Measurements from ENCODE around the gene ATP6V0E2.
A peak's percentile ranks its signal among the peaks of the same experiment; 100 is the strongest.
"Not testable (repeated sequence)": the region's sequence is repeated elsewhere in the genome, so short reads cannot be mapped to it uniquely, and the experiment has no call there.

The ATP6V0E2 gene

GRCh38 chr7:149873074-149873969 lies at the start of gene ATP6V0E2:
ATP6V0E2 (plus strand) TSS chr7:149873969; CDS start chr7:149874066, 97 bp downstream.
- DNase-seq, result peak; percentile 98

DNA sequence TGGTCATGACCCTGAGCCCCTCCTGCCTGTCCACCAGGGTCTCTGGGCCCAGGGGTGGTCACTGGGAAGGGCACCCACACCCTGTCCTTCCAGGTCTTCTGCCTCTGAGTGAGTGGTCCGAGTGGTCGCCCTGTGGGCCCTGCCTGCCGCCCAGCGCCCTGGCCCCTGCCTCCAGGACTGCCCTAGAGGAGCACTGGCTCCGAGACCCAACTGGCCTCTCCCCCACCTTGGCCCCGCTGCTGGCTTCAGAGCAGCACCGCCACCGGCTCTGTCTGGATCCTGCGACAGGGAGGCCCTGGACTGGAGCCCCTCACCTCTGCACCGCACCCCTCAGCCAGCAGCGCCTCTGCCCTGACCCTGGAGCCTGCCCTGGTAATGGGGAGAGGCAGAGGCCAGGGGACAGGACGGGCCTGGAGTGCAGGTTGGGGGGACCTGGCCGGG lies 49.4 kb upstream of the ATP6V0E2 start:
- no peak for DNase-seq

DNA sequence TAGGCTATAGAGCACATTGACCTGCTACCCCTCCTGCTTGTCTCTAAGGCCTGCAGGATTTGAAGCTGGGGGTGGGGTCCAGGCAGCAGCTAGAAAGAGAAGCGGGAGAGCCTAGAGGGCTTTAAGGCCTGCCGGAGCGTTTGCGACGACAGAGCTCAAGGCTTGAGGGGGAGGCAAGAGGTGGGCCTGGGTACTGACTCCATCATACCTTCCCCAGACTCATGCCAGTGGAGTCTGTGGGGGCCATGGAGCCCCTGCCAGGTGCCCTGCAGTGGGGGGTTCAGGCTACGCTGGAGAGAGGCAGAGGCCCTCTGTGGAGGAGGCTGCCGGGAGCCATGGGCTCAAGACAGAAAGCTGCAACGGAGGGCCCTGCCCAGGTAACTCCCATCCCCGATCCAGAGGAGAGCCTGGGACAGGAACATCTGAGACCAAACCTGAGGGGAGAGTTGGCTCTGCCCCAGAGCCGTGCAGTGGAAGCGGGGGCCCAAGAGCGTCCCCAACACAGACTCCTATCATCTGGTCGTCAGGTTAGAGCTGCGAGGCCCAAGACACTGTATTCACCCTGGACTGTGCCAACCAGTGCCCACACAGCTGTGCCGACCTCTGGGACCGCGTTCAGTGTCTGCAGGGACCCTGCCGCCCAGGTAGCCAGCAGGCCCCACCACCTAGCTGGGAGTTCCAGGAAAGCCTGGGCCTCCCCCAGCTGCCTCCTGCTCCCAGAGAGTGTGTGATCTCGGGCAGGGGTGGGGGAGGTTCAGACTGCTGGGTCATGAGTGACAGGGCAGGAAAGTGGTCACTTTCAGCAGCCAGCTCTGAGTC lies 48.8 kb upstream of the ATP6V0E2 start:
- DNase-seq, result no peak

DNA sequence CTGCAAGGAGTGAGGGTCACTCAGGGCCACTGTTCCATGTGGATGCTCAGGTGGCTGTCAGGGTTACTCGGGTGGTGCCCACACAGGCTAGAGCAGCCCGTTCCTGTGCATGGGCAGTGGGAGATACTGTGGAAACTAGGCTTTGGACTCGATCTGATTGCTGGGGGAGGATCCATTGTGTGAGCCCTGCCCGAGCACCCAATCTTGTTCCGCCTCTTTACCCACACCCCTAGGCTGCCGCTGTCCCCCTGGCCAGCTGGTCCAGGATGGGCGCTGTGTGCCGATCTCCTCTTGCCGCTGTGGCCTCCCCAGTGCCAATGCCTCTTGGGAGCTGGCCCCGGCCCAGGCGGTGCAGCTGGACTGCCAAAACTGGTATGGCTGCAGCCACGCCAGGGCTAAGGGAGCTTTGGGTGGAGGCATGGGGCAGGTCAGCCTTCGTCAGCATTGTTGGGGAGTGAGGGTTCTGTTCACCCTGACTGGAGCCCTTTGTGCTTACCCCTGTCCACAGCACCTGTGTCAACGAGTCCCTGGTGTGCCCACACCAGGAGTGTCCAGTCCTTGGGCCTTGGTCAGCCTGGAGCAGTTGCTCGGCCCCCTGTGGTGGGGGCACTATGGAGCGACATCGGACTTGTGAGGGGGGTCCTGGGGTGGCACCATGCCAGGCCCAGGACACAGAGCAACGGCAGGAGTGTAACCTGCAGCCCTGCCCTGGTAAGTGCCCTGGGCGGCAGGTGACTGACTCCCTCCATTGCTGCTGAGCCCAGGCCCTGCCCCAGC lies 48.0 kb upstream of the ATP6V0E2 start:
- no peak for DNase-seq

DNA sequence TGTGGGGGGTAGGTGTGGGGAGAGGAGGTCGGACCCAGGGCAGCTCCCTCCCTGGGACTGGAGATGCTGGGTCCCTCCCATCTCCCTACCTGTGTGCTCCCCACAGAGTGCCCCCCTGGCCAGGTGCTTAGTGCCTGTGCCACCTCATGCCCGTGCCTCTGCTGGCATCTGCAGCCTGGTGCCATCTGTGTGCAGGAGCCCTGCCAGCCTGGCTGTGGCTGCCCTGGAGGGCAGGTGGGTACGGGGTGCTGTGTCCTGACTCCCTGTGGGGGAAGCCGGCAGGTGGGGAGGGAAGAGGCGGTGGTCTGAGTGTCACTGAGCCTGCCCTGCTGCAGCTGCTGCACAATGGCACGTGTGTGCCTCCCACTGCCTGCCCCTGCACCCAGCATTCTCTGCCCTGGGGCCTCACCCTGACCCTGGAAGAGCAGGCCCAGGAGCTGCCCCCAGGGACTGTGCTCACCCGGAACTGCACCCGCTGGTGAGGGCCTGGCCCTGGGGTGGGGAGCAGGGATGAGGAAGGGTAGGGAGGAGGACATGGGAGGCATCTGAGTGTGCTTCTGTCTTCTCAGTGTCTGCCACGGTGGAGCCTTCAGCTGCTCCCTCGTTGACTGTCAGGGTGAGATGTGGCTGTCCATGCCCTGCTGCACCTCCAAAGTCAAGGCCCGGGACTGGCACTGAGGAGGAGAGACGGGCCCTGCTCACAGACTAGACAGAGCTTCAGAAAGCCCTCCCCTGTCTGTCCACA lies 47.3 kb upstream of the ATP6V0E2 start:
- DNase-seq, result no peak

DNA sequence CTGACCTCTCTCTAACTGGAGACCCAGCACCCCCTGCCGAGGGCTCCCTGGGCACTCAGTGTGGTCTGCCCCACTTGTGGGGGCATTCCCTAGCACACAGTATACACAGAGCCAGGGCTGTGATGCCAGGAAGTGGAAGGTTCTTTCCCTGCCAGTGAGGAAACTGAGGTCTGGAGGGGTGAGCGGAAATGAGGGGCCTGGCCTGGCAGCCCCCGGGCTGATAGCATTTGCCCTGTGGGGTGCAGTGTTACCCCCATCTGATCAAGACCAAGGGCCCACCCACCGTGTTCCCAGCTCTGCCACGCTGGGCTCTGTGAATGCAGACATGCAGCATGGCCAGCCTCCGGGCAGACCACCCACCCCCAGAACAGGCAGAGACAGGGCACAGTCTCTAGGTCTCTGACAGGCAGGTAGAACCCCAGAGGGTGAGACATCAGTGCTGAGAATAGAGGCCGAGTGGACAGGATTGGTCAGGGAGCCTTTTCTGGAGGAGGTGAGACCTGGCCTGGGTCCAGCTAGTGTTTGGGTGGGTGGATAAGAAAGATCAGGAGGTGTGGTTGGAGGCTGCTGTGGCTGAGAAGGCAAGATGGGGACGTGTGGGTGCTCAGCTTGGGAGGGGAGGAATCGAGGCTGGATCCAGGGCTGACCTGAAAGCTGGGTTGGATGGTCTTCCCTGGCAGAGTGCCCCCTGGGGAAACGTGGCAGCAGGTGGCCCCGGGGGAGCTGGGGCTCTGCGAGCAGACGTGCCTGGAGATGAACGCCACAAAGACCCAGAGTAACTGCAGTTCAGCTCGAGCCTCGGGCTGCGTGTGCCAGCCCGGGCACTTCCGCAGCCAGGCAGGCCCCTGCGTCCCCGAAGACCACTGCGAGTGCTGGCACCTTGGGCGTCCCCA lies 46.4 kb upstream of the ATP6V0E2 start:
- DNase-seq, result no peak

GRCh38 chr7:149828357-149829309 lies 45.1 kb upstream of the ATP6V0E2 start:
- no peak for DNase-seq

- not testable (repeated sequence) for DNase-seq
These were observed 43.2 kb upstream of the ATP6V0E2 start for GRCh38 chr7:149830527-149830926.

GRCh38 chr7:149830997-149831740 lies 42.6 kb upstream of the ATP6V0E2 start:
- no peak for DNase-seq

DNA sequence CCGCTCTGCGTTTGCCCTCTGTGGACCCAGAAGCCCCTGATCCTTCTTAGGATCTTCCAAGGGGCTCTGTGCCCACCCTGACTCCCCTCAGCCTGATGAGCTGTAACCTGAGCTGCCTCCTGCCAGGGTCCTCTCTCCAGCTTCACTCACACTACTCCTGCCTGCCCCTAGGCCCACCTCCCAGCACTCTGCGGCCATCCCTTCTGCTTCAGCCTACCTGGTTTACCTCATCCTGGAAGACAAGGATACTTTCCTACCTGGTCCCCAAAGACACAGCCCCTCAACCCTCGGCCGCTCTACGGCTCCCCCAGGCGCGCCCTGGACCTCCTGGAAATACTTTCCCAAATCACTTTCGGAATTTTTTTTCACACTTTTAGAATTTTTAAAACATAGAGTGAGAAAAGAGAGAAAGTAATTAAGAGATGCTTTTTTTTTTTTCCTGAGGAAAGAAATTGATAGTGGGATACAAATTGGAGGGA lies 42.0 kb upstream of the ATP6V0E2 start:
- DNase-seq, result no peak

DNA sequence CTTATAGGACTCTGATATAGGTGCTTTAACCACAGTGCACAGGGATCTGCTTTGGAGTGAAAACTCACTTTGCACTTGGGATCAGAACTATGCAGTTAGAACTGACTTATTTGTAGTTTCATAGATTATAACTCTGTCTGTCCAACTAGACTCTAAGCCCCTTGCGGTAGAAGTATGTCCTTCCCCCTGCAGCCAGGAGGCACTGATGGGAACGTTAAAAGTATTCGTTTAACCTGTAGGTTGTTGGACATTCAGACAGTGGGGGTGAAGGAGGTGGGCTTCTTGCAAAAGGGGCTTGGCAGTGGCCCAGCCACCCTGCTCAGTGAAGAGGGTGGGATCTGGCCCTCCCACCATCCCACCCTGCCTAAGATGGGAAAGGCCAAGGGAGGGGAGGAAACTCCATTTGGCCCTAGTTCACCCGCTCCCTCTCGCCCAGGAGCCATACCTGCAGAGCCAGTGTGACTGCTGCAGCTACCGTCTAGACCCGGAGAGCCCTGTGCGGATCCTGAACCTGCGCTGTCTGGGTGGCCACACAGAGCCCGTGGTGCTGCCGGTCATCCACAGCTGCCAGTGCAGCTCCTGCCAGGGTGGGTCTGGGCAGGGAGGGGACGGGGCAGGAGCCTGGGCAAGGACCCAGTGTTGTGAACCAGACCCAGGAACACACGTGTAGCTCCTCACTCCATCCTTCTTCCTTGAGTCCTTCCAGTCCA lies 41.3 kb upstream of the ATP6V0E2 start:
- no peak for DNase-seq

DNA sequence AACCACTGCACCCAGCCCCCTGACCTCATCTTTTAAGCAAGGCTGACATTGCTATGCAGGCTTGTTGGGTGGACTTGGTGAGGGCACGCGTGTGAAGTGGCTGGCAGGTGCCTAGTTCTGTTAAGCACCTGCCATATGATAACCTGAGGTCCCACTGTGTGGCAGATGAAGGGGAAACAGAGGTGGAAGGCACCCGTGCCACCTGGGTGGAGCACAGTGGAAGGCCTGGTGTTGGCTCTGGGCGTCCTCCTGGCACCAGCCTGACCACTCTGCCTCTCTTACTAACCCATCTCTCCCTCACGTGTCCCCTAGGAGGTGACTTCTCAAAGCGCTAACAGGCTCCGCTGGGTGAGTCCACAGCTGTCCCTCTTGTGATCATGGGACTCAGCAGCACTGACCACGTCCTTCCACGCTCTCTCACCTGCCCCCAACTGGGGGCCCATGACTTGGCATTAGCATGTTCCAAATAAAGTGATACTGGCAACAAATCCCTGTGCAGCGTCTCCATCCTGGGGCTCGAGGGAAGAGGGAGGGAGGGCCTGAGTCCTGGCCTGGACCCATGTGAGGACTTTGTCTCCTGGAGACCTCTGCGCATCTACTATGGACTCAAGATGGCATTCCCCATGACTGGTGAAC lies 40.2 kb upstream of the ATP6V0E2 start:
- no peak for DNase-seq

DNA sequence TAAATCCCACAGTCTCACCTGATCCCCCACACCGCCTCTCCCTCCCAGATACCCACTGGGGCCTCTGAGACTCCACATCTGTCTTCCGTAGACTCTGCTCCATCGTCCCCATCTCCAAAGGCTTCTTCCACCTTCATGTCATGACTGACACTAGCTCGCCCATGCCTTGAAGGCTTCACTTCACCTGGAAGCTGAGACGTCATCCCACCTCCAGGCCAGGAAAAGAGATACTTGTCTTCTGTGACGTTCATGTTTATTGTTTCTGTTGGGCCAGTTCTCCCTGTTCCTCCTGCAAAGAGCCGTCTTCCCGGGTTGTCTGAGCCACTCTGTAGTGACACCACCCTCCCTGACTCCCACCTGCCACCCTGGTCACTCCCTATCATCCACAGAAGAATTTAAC lies 39.2 kb upstream of the ATP6V0E2 start:
- DNase-seq, result no peak

DNA sequence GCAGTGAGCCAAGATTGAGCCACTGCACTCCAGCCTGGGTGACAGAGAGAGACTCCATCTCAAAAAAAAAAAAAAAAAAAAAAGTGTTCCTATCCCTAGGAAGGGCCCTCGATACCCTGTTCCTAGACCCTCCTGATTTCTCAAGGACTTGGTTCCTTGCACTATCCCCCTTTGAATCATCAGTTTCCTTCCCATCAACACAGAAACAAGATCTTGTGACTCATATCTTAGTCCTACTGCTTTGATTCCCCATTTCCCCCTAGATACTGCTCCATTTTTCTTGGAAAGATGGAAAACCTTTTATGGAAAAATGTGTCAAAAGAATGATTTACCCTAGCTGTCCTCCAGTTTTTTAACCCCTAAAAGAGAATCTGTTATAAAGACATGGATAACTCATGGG lies 37.3 kb upstream of the ATP6V0E2 start:
- no peak for DNase-seq

DNA sequence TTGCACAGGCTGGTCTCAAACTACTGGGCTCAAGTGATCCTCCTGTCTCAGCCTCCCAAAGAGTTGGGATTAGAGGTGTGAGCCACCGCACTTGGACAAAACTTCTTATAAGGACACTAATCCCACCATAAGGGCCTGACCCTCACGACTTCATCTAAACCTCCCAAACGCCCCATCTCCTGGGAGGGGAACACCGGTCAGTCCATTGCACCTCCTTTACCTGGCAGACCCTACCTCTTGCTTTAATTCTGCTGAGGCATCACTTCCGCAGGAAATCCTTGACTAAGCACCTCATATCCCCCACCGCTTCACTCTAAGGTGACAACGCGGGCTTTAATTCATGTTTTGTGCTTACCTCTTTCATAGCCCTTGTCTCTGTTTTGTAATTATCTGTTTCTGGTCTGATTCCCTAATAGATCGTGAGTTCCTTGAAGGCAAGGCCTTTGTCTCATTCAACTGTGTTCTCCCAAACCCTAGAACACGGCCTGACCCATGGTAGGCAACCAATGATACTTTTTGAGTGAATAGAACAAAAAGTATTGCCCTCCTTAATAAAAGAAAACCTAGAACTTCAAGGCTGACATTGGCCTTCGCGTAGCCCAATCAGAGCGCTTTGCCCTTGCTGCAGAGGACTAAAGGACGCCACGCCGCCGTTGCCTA lies 36.1 kb upstream of the ATP6V0E2 start:
- DNase-seq, result no peak

DNA sequence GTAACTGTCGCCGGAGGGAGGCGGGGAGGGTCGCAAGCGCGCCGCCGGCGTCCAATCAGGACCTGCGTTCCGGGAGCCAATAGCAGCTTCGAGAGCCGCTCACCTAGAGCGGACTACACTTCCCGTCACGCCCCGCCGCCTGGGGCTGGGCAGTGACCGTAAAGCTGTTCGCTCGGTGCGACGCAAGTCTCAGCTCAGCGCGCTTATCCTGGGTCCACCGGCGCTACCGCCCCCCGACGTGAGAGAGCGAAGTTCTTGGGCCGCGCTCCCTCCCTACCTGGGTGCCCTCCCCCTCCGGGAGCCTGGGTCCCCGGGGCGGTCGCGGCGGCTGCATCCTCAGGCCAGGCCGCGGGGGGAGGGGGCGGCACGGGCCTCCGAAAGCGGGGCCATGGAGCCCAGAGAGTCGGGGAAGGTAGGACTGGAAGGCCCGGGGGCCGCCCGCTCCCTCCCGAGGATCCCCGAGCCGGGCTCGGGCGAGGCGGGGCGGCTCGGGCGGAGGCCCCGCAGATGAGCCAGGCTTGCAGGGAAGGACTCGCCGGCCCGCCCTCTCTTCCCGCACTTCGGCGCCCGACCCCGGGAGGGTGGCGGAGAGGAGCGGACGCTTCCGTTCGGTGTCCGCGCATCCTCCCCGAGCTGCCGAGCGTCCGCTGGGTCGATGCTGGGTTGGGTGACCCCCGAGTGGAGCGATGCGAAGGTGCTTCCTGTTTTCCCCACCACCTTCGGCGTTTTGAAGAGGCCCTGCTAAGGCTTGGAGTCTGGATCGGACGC lies 35.4 kb upstream of the ATP6V0E2 start, which contains the start of gene ZNF862:
Gene ZNF862, plus strand, starts transcription at position 152 of the 768 bp plus-strand sequence. Its CDS starts 237 bp downstream, at position 389.
- DNase-seq, result peak; percentile 99
